Measurements from ENCODE around the gene C1GALT1C1L.
"Not testable (repeated sequence)": the region's sequence is repeated elsewhere in the genome, so short reads cannot be mapped to it uniquely, and the experiment has no call there.

The C1GALT1C1L gene

GRCh38 chr2:43657241-43657640 lies 19.0 kb downstream of the C1GALT1C1L start:
- Histone ChIP-seq H3K9me3 (ENCODE audit: control insufficient read depth, low read length) (no peaks in the 10 kb centered on the region), H3K36me3 (ENCODE audit: control insufficient read depth, insufficient read depth, low read length) (no peaks in the 10 kb centered on the region), H3K27me3 (ENCODE audit: control insufficient read depth, insufficient read depth, low read length, poor library complexity, severe bottlenecking) (no peaks in the 10 kb centered on the region), H3K4me3 (ENCODE audit: insufficient read depth, low read depth, low read length) (no peak overlapping the region), H3K27ac (ENCODE audit: insufficient read depth, low read depth, low read length, poor library complexity, severe bottlenecking) (no peak overlapping the region), H3K4me1 (ENCODE audit: control insufficient read depth, insufficient read depth, low read length) (no peaks in the 10 kb centered on the region)
- 93 to 95% methylated on average over 3 of the region's 3 CpGs for WGBS, 2 experiments

GRCh38 chr2:43653506-43653905 lies 22.7 kb downstream of the C1GALT1C1L start:
- H3K27ac ChIP-seq (ENCODE audit: insufficient read depth, low read depth, low read length, poor library complexity, severe bottlenecking) = no peak overlapping the region

GRCh38 chr2:43648994-43649701 lies 27.1 kb downstream of the C1GALT1C1L start:
- Histone ChIP-seq H3K9me3 (ENCODE audit: control insufficient read depth, low read length) (no peaks in the 10 kb centered on the region), H3K4me1 (ENCODE audit: control insufficient read depth, insufficient read depth, low read length) (no peaks in the 10 kb centered on the region), H3K27me3 (ENCODE audit: control insufficient read depth, insufficient read depth, low read length, poor library complexity, severe bottlenecking) (no peaks in the 10 kb centered on the region), H3K36me3 (ENCODE audit: control insufficient read depth, insufficient read depth, low read length) (no peaks in the 10 kb centered on the region), H3K27ac (ENCODE audit: insufficient read depth, low read depth, low read length, poor library complexity, severe bottlenecking) (no peak overlapping the region), H3K4me3 (ENCODE audit: insufficient read depth, low read depth, low read length) (no peak overlapping the region)
- 93 to 96% methylated on average over 2 of the region's 3 CpGs for WGBS, 2 experiments

More at GRCh38 chr2:43653506-43653905, 22.7 kb downstream of the C1GALT1C1L start:
- WGBS, 2 experiments = 91 to 94% methylated on average over 2 of the region's 2 CpGs
- no peaks in the 10 kb centered on the region for H3K36me3 ChIP-seq (ENCODE audit: control insufficient read depth, insufficient read depth, low read length)
- no peaks in the 10 kb centered on the region for H3K27me3 ChIP-seq (ENCODE audit: control insufficient read depth, insufficient read depth, low read length, poor library complexity, severe bottlenecking)
- H3K9me3 ChIP-seq (ENCODE audit: control insufficient read depth, low read length) = no peaks in the 10 kb centered on the region
- no peaks in the 10 kb centered on the region for H3K4me1 ChIP-seq (ENCODE audit: control insufficient read depth, insufficient read depth, low read length)
- no peak overlapping the region for H3K4me3 ChIP-seq (ENCODE audit: insufficient read depth, low read depth, low read length)

- Histone ChIP-seq H3K4me3 (ENCODE audit: insufficient read depth, low read depth, low read length) (no peak overlapping the region), H3K27ac (ENCODE audit: insufficient read depth, low read depth, low read length, poor library complexity, severe bottlenecking) (no peak overlapping the region), H3K27me3 (ENCODE audit: control insufficient read depth, insufficient read depth, low read length, poor library complexity, severe bottlenecking) (no peaks in the 10 kb centered on the region), H3K4me1 (ENCODE audit: control insufficient read depth, insufficient read depth, low read length) (no peaks in the 10 kb centered on the region), H3K9me3 (ENCODE audit: control insufficient read depth, low read length) (no peaks in the 10 kb centered on the region), H3K36me3 (ENCODE audit: control insufficient read depth, insufficient read depth, low read length) (no peaks in the 10 kb centered on the region)
- WGBS, 2 experiments = 100% methylated on average over 1 of the region's 1 CpG; no CpG with 5 or more reads in 1 of the 2 experiments
Measured at GRCh38 chr2:43643680-43644079, 32.5 kb downstream of the C1GALT1C1L start.

- WGBS, 2 experiments = 68 to 73% methylated on average over 1 to 2 of the region's 2 CpGs
Measured at GRCh38 chr2:43642363-43642762, 33.9 kb downstream of the C1GALT1C1L start.

GRCh38 chr2:43637030-43637803 lies 39.0 kb downstream of the C1GALT1C1L start, which contains the start of gene PLEKHH2:
PLEKHH2 (plus strand) TSS chr2:43637260; CDS start chr2:43644674, 7,414 bp downstream.
- Histone ChIP-seq H3K27ac (ENCODE audit: insufficient read depth, low read depth, low read length, poor library complexity, severe bottlenecking) (no peak within 1 kb of the TSS), H3K27me3 (ENCODE audit: control insufficient read depth, insufficient read depth, low read length, poor library complexity, severe bottlenecking) (peaks cover 15% of the 10 kb centered on the region), H3K4me3 (ENCODE audit: insufficient read depth, low read depth, low read length) (peak within 1 kb of the TSS; percentile 71), H3K36me3 (ENCODE audit: control insufficient read depth, insufficient read depth, low read length) (no peaks in the 10 kb centered on the region), H3K4me1 (ENCODE audit: control insufficient read depth, insufficient read depth, low read length) (peaks cover 9% of the 10 kb centered on the region), H3K9me3 (ENCODE audit: control insufficient read depth, low read length) (no peaks in the 10 kb centered on the region)
- 1% methylated on average over 75 of the region's 75 CpGs for WGBS, 2 experiments

More at GRCh38 chr2:43642363-43642762, 33.9 kb downstream of the C1GALT1C1L start:
- Histone ChIP-seq H3K36me3 (ENCODE audit: control insufficient read depth, insufficient read depth, low read length) (no peaks in the 10 kb centered on the region), H3K27me3 (ENCODE audit: control insufficient read depth, insufficient read depth, low read length, poor library complexity, severe bottlenecking) (peaks cover 13% of the 10 kb centered on the region), H3K9me3 (ENCODE audit: control insufficient read depth, low read length) (no peaks in the 10 kb centered on the region), H3K4me3 (ENCODE audit: insufficient read depth, low read depth, low read length) (no peak overlapping the region), H3K27ac (ENCODE audit: insufficient read depth, low read depth, low read length, poor library complexity, severe bottlenecking) (no peak overlapping the region), H3K4me1 (ENCODE audit: control insufficient read depth, insufficient read depth, low read length) (peaks cover 6% of the 10 kb centered on the region)

- Histone ChIP-seq H3K27me3 (ENCODE audit: control insufficient read depth, insufficient read depth, low read length, poor library complexity, severe bottlenecking) (peaks cover 15% of the 10 kb centered on the region), H3K9me3 (ENCODE audit: control insufficient read depth, low read length) (no peaks in the 10 kb centered on the region), H3K27ac (ENCODE audit: insufficient read depth, low read depth, low read length, poor library complexity, severe bottlenecking) (no peak overlapping the region), H3K4me1 (ENCODE audit: control insufficient read depth, insufficient read depth, low read length) (peaks cover 9% of the 10 kb centered on the region), H3K4me3 (ENCODE audit: insufficient read depth, low read depth, low read length) (peak overlapping the region; percentile 71), H3K36me3 (ENCODE audit: control insufficient read depth, insufficient read depth, low read length) (no peaks in the 10 kb centered on the region)
- 54 to 57% methylated on average over 10 of the region's 10 CpGs for WGBS, 2 experiments
Measured at GRCh38 chr2:43636621-43637020, 39.6 kb downstream of the C1GALT1C1L start.

- whole genome bisulfite sequencing, 2 experiments = 90 to 91% methylated on average over 11 of the region's 12 CpGs
- H3K36me3 ChIP-seq (ENCODE audit: control insufficient read depth, insufficient read depth, low read length); H3K4me3 ChIP-seq (ENCODE audit: insufficient read depth, low read depth, low read length); H3K4me1 ChIP-seq (ENCODE audit: control insufficient read depth, insufficient read depth, low read length); H3K27ac ChIP-seq (ENCODE audit: insufficient read depth, low read depth, low read length, poor library complexity, severe bottlenecking); H3K9me3 ChIP-seq (ENCODE audit: control insufficient read depth, low read length): not testable (repeated sequence)
- peaks cover 15% of the 10 kb centered on the region for H3K27me3 ChIP-seq (ENCODE audit: control insufficient read depth, insufficient read depth, low read length, poor library complexity, severe bottlenecking)
Measured at GRCh38 chr2:43636153-43636552, 40.1 kb downstream of the C1GALT1C1L start.

- H3K36me3 ChIP-seq (ENCODE audit: control insufficient read depth, insufficient read depth, low read length) = no peaks in the 10 kb centered on the region
- peaks cover 9% of the 10 kb centered on the region for H3K4me1 ChIP-seq (ENCODE audit: control insufficient read depth, insufficient read depth, low read length)
- H3K27me3 ChIP-seq (ENCODE audit: control insufficient read depth, insufficient read depth, low read length, poor library complexity, severe bottlenecking) = peaks cover 15% of the 10 kb centered on the region
- no peak overlapping the region for H3K4me3 ChIP-seq (ENCODE audit: insufficient read depth, low read depth, low read length)
- H3K9me3 ChIP-seq (ENCODE audit: control insufficient read depth, low read length) = no peaks in the 10 kb centered on the region
- 78 to 85% methylated on average over 6 of the region's 6 CpGs for WGBS, 2 experiments
- H3K27ac ChIP-seq (ENCODE audit: insufficient read depth, low read depth, low read length, poor library complexity, severe bottlenecking) = no peak overlapping the region
Measured at GRCh38 chr2:43634604-43635306, 41.5 kb downstream of the C1GALT1C1L start.

Measured in ectodermal cell (in vitro differentiated cells).